SK-N-SH (cell line): ENCODE measurements around the gene IBSP. TPM values are rescaled to one million over a fixed set of nuclear protein-coding genes. Genes with fewer than 3 reads are reported as not detected.

Source experiments
- CTCF ChIA-PET: fragments of 300-600, 350-600 bp; formaldehyde crosslinking; extraction: SDS; loops from one replicate; lab custom pipeline; 2021; lab: Yijun Ruan, JAX
- POLR2A ChIA-PET: fragments of 350-600 bp; sonication (Branson Sonifier 250); formaldehyde crosslinking; extraction: SDS; loops from one replicate; lab custom pipeline; 2020; ENCODE audit warnings: antibody characterized with exemption, inconsistent platforms; lab: Yijun Ruan, JAX
- DNase-seq: peaks from one replicate; pipeline ENCODE4 v3.0.0; 2012
- H2AFZ ChIP-seq: fragments of 200-600 bp; sonication (generic); 2 replicates; pipeline ENCODE4 v1.8.1; 2016; ENCODE audit warnings: antibody characterized with exemption, mild to moderate bottlenecking, low read depth
- H3F3A ChIP-seq: fragments of 200-600 bp; sonication (generic); replicated peaks from 2 replicates; pipeline ENCODE3; 2016; ENCODE audit warnings: antibody characterized with exemption, mild to moderate bottlenecking; ENCODE audit not compliant: insufficient read depth
- H3K27ac ChIP-seq, 2 experiments: fragments of 200-500 bp in 1 of 2; fragments of 200-600 bp in 1 of 2; sonication (Bioruptor generic) in 1 of 2; sonication (generic), shearing (Covaris generic) in 1 of 2; 2 replicates each; pipeline versions ENCODE4 v1.5.1 to v1.6.1; 2014 to 2016; ENCODE audit warnings: low read depth in 2 of 2, inconsistent platforms in 1 of 2, low read length in 1 of 2, mild to moderate bottlenecking in 1 of 2, mixed read lengths in 1 of 2
- H3K27me3 ChIP-seq: fragments of 200-600 bp; sonication (generic), shearing (Covaris generic); 2 replicates; pipeline ENCODE4 v1.6.1; 2016; ENCODE audit warnings: mixed run types; ENCODE audit not compliant: insufficient read depth
- H3K36me3 ChIP-seq, 2 experiments: fragments of 200-500 bp in 1 of 2; fragments of 200-600 bp in 1 of 2; sonication (Bioruptor generic) in 1 of 2; sonication (generic) in 1 of 2; replicated peaks in 1 of 2; 2 replicates each; pipeline versions ENCODE3 to v1.5.1; 2014 to 2016; ENCODE audit warnings: low read length in 1 of 2, mild to moderate bottlenecking in 1 of 2; ENCODE audit not compliant: insufficient read depth in 2 of 2, control insufficient read depth in 1 of 2
- H3K4me1 ChIP-seq, 2 experiments: fragments of 200-500 bp in 1 of 2; fragments of 200-600 bp in 1 of 2; sonication (Bioruptor generic) in 1 of 2; sonication (generic), shearing (Covaris generic) in 1 of 2; 2 replicates each; pipeline versions ENCODE4 v1.5.1 to v1.6.1; 2014 to 2016; ENCODE audit warnings: low read depth in 1 of 2, low read length in 1 of 2, mixed run types in 1 of 2; ENCODE audit not compliant: insufficient read depth in 2 of 2, control insufficient read depth in 1 of 2
- H3K4me2 ChIP-seq: fragments of 200-600 bp; sonication (generic), shearing (Covaris generic); 2 replicates; pipeline ENCODE4 v1.6.1; 2017; ENCODE audit warnings: mixed run types
- H3K4me3 ChIP-seq, 2 experiments: fragments of 200-500 bp in 1 of 2; fragments of 200-600 bp in 1 of 2; sonication (Bioruptor generic) in 1 of 2; sonication (generic), shearing (Covaris generic) in 1 of 2; 2 replicates each; pipeline versions ENCODE4 v1.5.1 to v1.8.1; 2014 to 2016; ENCODE audit warnings: low read depth in 2 of 2, inconsistent platforms in 1 of 2, low read length in 1 of 2, mild to moderate bottlenecking in 1 of 2, mixed read lengths in 1 of 2, moderate library complexity in 1 of 2
- H3K79me2 ChIP-seq: fragments of 200-600 bp; sonication (generic); 2 replicates; pipeline ENCODE4 v1.8.1; 2017; ENCODE audit warnings: mild to moderate bottlenecking; ENCODE audit not compliant: insufficient read depth
- H3K9ac ChIP-seq: fragments of 200-600 bp; sonication (generic); 2 replicates; pipeline ENCODE4 v1.6.1; 2017; ENCODE audit warnings: mixed run types
- H3K9me2 ChIP-seq: fragments of 200-600 bp; sonication (generic); 2 replicates; pipeline ENCODE4 v1.6.1; 2017; ENCODE audit warnings: mixed run types
- H3K9me3 ChIP-seq: fragments of 200-600 bp; sonication (generic); 2 replicates; pipeline ENCODE4 v1.6.1; 2017; ENCODE audit warnings: mixed run types, mild to moderate bottlenecking, moderate library complexity
- H4K20me1 ChIP-seq: fragments of 200-600 bp; sonication (generic); 2 replicates; pipeline ENCODE4 v1.6.1; 2017; ENCODE audit warnings: mild to moderate bottlenecking, mixed run types; ENCODE audit not compliant: insufficient read depth
- ELF1 ChIP-seq: IDR thresholded peaks from 2 replicates; pipeline ENCODE4 v1.4.0; 2012
- FOSL2 ChIP-seq: IDR thresholded peaks from 2 replicates; pipeline ENCODE4 v1.4.0; 2012; ENCODE audit warnings: low read depth, mild to moderate bottlenecking, moderate library complexity, borderline replicate concordance
- FOXJ3 ChIP-seq: sonication (generic); formaldehyde crosslinking; IDR thresholded peaks from 2 replicates; pipeline ENCODE4 v1.5.1; 2020; ENCODE audit warnings: mild to moderate bottlenecking, missing genetic modification reagents
- MAX ChIP-seq: IDR thresholded peaks from 2 replicates; pipeline ENCODE4 v1.4.0; 2012; ENCODE audit warnings: low read depth
- MXI1 ChIP-seq: IDR thresholded peaks from 2 replicates; pipeline ENCODE4 v1.6.1; 2012; ENCODE audit warnings: mild to moderate bottlenecking, low read depth, low read length, improper control_type of control experiment
- NRF1 ChIP-seq: IDR thresholded peaks from 2 replicates; pipeline ENCODE4 v1.6.1; 2012; ENCODE audit warnings: low read depth, mild to moderate bottlenecking, low read length
- PBX3 ChIP-seq: IDR thresholded peaks from 2 replicates; pipeline ENCODE4; 2012
- POLR2AphosphoS5 ChIP-seq: IDR thresholded peaks from 2 replicates; pipeline ENCODE4 v1.6.1; 2012; ENCODE audit warnings: low read depth, low read length
- RAD21 ChIP-seq: IDR thresholded peaks from 2 replicates; pipeline ENCODE4 v1.6.1; 2012; ENCODE audit warnings: mild to moderate bottlenecking, low read length
- REST ChIP-seq: IDR thresholded peaks from 2 replicates; pipeline ENCODE4 v1.6.1; 2012; ENCODE audit warnings: mild to moderate bottlenecking, low read depth, low read length, moderate library complexity
- SMC3 ChIP-seq: IDR thresholded peaks from 2 replicates; pipeline ENCODE4 v1.6.1; 2012; ENCODE audit warnings: low read depth, low read length, improper control_type of control experiment
- TAF1 ChIP-seq: IDR thresholded peaks from 2 replicates; pipeline ENCODE4 v1.6.1; 2012; ENCODE audit warnings: low read depth, mild to moderate bottlenecking, low read length, moderate library complexity, borderline replicate concordance
- TEAD4 ChIP-seq: IDR thresholded peaks from 2 replicates; pipeline ENCODE4 v1.4.0; 2012; ENCODE audit warnings: mild to moderate bottlenecking, borderline replicate concordance; ENCODE audit not compliant: insufficient read depth
- YY1 ChIP-seq: IDR thresholded peaks from 2 replicates; pipeline ENCODE4 v1.4.0; 2012; ENCODE audit warnings: low read depth, mild to moderate bottlenecking
- ZBTB33 ChIP-seq: IDR thresholded peaks from 2 replicates; pipeline ENCODE4 v1.4.0; 2012; ENCODE audit warnings: low read depth, borderline replicate concordance
- WGBS: methylation state at CpG from one replicate; pipeline ENCODE4 v1.1.6; 2017; ENCODE audit warnings: low lambda C conversion rate; 5-methylcytosine and 5-hydroxymethylcytosine counted together
- polyA plus RNA-seq, 3 experiments: library from polyadenylated mRNA; depleted of rRNA; stranded (reverse); fragments of >200 nt; gene quantifications; 2 replicates each; pipeline ENCODE4 v1.2.3, GENCODE V29; 2012

IBSP gene
- polyA plus RNA-seq, 1 of the 3 experiments (the other 2 are of a cell fraction), result not detected

GRCh38 chr4:87802858-87803257 is 3.5 kb downstream of the IBSP start:
- no peaks in the 10 kb centered on the region for H3K36me3 ChIP-seq
- no peak for TF ChIP-seq FOSL2
- no peak for TF ChIP-seq TEAD4
- TF ChIP-seq ELF1, result no peak
- TF ChIP-seq, all 33 proteins: peak for 0
- H3K4me2 ChIP-seq, result no peak overlapping the region
- no peaks in the 10 kb centered on the region for H3K27me3 ChIP-seq
- H3K4me3 ChIP-seq, result no peak overlapping the region
- no peaks in the 10 kb centered on the region for H4K20me1 ChIP-seq
- H3F3A ChIP-seq, result no peaks in the 10 kb centered on the region
- H3K9ac ChIP-seq, result no peak overlapping the region
- ChIA-PET CTCF (no interaction called here), POLR2A (no interaction called here)
- no peak for DNase-seq
- no peak overlapping the region for H3K27ac ChIP-seq
- H3K9me3 ChIP-seq, result no peaks in the 10 kb centered on the region
- H3K79me2 ChIP-seq, result no peaks in the 10 kb centered on the region
- H2AFZ ChIP-seq, result no peak overlapping the region
- H3K4me1 ChIP-seq, result no peaks in the 10 kb centered on the region
- H3K9me2 ChIP-seq, result no peaks in the 10 kb centered on the region

GRCh38 chr4:87803421-87803820 is 4.1 kb downstream of the IBSP start:
- no peaks in the 10 kb centered on the region for H3F3A ChIP-seq
- H3K27ac ChIP-seq, result no peak overlapping the region
- DNase-seq, result no peak
- no peaks in the 10 kb centered on the region for H3K79me2 ChIP-seq
- WGBS, result 42% methylated on average over 2 of the region's 2 CpGs
- no peaks in the 10 kb centered on the region for H3K9me2 ChIP-seq
- TF ChIP-seq MXI1, result no peak
- no peak for TF ChIP-seq PBX3
- TF ChIP-seq POLR2AphosphoS5, result no peak
- TF ChIP-seq TEAD4, result no peak
- no peak for TF ChIP-seq SMC3
- TF ChIP-seq NRF1, result no peak
- TF ChIP-seq FOXJ3 (CRISPR knock-in tag), result no peak
- TF ChIP-seq TAF1, result no peak
- H3K9ac ChIP-seq, result no peak overlapping the region
- no peak overlapping the region for H2AFZ ChIP-seq
- no peaks in the 10 kb centered on the region for H4K20me1 ChIP-seq
- H3K4me3 ChIP-seq, result no peak overlapping the region
- H3K36me3 ChIP-seq, result no peaks in the 10 kb centered on the region
- no peak overlapping the region for H3K4me2 ChIP-seq
- ChIA-PET CTCF (no interaction called here), POLR2A (no interaction called here)
- H3K27me3 ChIP-seq, result no peaks in the 10 kb centered on the region
- no peaks in the 10 kb centered on the region for H3K9me3 ChIP-seq
- no peaks in the 10 kb centered on the region for H3K4me1 ChIP-seq

GRCh38 chr4:87804871-87805270 is 5.5 kb downstream of the IBSP start:
- no peak for DNase-seq
- Histone ChIP-seq H3K9me3 (no peaks in the 10 kb centered on the region), H3K4me2 (no peak overlapping the region), H3K36me3 (no peaks in the 10 kb centered on the region), H3K27ac (no peak overlapping the region), H3K4me3 (no peak overlapping the region), H3K79me2 (no peaks in the 10 kb centered on the region), H3K9ac (no peak overlapping the region), H3F3A (no peaks in the 10 kb centered on the region), H3K9me2 (no peaks in the 10 kb centered on the region), H3K27me3 (no peaks in the 10 kb centered on the region), H2AFZ (no peak overlapping the region), H4K20me1 (no peaks in the 10 kb centered on the region), H3K4me1 (no peaks in the 10 kb centered on the region)
- ChIA-PET POLR2A (no interaction called here), CTCF (interaction anchor here (0.8 to 1.7 kb wide), 2 partner anchors 13 to 18 kb away, joined by 3 to 4 read pairs; no protein-coding TSS in a partner anchor)
- 4% methylated on average over 2 of the region's 2 CpGs for WGBS
- TF ChIP-seq TAF1 (no peak), MXI1 (no peak), REST (no peak), TEAD4 (no peak), FOSL2 (no peak), NRF1 (no peak), YY1 (no peak), ZBTB33 (no peak), RAD21 (no peak), MAX (no peak)
